ENCODE results near the gene F10. TPM values are rescaled to one million over a fixed set of nuclear protein-coding genes. Genes with fewer than 3 reads are reported as not detected.
A peak's percentile ranks its signal among the peaks of the same experiment; 100 is the strongest.

The F10 gene
- total and polyA plus RNA-seq, 5 donors: 29.8 to 44.9 (median 37.1) TPM

DNA sequence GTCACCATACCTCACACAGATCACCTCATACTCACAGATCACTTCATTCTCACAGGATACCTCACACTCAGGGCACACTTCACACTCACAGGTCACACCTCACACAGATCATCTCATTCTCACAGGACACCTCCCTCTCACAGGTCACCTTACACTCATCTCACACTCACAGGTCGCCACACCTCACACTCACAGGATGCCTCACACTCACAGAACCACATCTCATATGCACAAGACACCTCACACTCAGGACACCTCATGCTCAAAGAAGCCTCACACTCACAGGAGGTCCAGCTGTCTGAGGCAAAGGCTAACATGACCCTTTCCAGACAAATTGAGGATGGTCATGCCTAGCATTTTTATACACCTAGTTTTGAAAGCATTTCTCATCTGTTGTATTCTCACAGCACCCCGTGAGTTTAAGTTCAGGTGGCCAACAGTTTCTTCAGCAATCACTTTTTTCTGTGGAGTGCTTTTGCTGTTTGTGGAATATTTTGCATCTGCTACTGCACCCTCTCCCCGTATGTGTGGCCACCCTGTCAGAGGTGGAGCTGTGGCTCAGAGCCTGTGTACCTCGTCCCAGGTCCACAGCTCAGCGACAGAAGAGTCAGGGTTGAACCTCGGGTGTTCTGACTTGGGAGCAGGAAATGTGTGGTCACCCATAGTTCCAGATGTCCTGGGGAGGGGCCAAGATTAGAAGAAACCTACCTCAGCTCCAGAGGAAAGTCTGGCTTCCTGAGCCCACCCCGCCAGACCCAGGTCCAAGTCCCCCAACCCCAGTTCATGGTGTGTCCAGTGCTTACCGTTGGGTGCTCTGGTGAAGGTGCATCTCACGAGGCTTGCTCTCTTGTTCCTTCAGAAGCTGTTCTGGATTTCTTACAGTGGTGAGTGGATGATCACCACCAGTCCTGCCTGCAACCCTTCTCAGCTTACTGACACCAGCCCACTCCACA lies 9.4 kb upstream of the F10 start:
- no peaks in the 10 kb centered on the region for H3K4me1 ChIP-seq (ENCODE audit: control insufficient read depth, insufficient read depth, low read length)
- no peak overlapping the region for H3K27ac ChIP-seq (ENCODE audit: low read length)
- intact Hi-C loops (cut with DNase I): no loop called here
- no peak for ATAC-seq
- no peaks in the 10 kb centered on the region for H3K9me3 ChIP-seq (ENCODE audit: control insufficient read depth, low read length)
- H3K27me3 ChIP-seq (ENCODE audit: control insufficient read depth, insufficient read depth): no peaks in the 10 kb centered on the region
- 75% methylated on average over 9 of the region's 9 CpGs for WGBS
- DNase-seq: no peak
- H3K4me3 ChIP-seq (ENCODE audit: low read length): no peak overlapping the region

GRCh38 chr13:113113846-113114271 lies 8.7 kb upstream of the F10 start:
- WGBS: 94% methylated on average over 8 of the region's 8 CpGs
- intact Hi-C loops (cut with DNase I): no loop called here
- ATAC-seq: no peak
- no peak overlapping the region for H3K27ac ChIP-seq (ENCODE audit: low read length)
- H3K9me3 ChIP-seq (ENCODE audit: control insufficient read depth, low read length): no peaks in the 10 kb centered on the region
- H3K27me3 ChIP-seq (ENCODE audit: control insufficient read depth, insufficient read depth): no peaks in the 10 kb centered on the region
- H3K4me1 ChIP-seq (ENCODE audit: control insufficient read depth, insufficient read depth, low read length): no peaks in the 10 kb centered on the region
- DNase-seq: peak in 1 of 3 donors; percentile 37
- H3K4me3 ChIP-seq (ENCODE audit: low read length): no peak overlapping the region

GRCh38 chr13:113114511-113115362 lies 7.9 kb upstream of the F10 start:
- H3K4me1 ChIP-seq (ENCODE audit: control insufficient read depth, insufficient read depth, low read length): no peaks in the 10 kb centered on the region
- 85% methylated on average over 17 of the region's 17 CpGs for WGBS
- ATAC-seq (no peak), DNase-seq (peak in 1 of 3 donors; percentile 48)
- no peak overlapping the region for H3K27ac ChIP-seq (ENCODE audit: low read length)
- intact Hi-C loops (cut with DNase I): no loop called here
- no peak overlapping the region for H3K4me3 ChIP-seq (ENCODE audit: low read length)
- no peaks in the 10 kb centered on the region for H3K9me3 ChIP-seq (ENCODE audit: control insufficient read depth, low read length)
- H3K27me3 ChIP-seq (ENCODE audit: control insufficient read depth, insufficient read depth): no peaks in the 10 kb centered on the region

GRCh38 chr13:113115363-113116205 lies 7.0 kb upstream of the F10 start:
- Histone ChIP-seq H3K4me1 (ENCODE audit: control insufficient read depth, insufficient read depth, low read length) (no peaks in the 10 kb centered on the region), H3K4me3 (ENCODE audit: low read length) (no peak overlapping the region), H3K27me3 (ENCODE audit: control insufficient read depth, insufficient read depth) (no peaks in the 10 kb centered on the region), H3K9me3 (ENCODE audit: control insufficient read depth, low read length) (no peaks in the 10 kb centered on the region), H3K27ac (ENCODE audit: low read length) (no peak overlapping the region)
- peak in 1 of 3 donors; percentile 48 for DNase-seq
- 77% methylated on average over 21 of the region's 21 CpGs for WGBS
- intact Hi-C loops (cut with DNase I): no loop called here
- no peak for ATAC-seq

DNA sequence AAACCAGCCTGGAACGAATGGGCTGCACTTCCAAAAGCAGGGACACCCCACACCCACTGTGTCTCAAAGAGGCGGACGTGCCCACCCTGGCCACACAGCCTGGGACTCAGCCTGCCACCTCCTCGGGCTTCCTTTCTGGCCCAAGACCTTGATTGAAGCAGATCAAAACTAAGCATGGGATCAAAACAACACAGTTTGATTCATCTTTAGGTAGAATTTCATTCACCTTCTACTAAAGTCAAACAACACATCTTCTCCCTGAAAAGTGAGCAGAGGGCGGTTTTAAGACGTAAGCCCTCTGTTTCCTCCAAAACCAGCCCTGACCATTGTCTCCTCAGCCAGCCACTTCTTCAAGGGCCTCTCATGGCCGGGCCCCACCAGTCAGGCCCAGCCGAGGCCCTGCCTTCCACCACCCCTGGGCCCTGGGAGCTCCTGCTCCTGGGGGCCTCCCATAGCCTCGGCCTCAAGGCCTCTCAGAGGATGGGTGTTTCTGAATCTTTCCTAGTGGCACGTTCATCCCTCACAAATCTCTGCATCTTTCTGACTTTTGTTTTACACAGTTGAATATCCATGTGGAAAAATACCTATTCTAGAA lies 6.3 kb upstream of the F10 start:
- ATAC-seq: no peak
- WGBS: 80% methylated on average over 10 of the region's 10 CpGs
- H3K27me3 ChIP-seq (ENCODE audit: control insufficient read depth, insufficient read depth): no peaks in the 10 kb centered on the region

GRCh38 chr13:113116871-113117271 lies 5.7 kb upstream of the F10 start:
- Histone ChIP-seq H3K4me1 (ENCODE audit: control insufficient read depth, insufficient read depth, low read length) (no peaks in the 10 kb centered on the region), H3K9me3 (ENCODE audit: control insufficient read depth, low read length) (no peaks in the 10 kb centered on the region), H3K27ac (ENCODE audit: low read length) (no peak overlapping the region), H3K4me3 (ENCODE audit: low read length) (no peak overlapping the region), H3K27me3 (ENCODE audit: control insufficient read depth, insufficient read depth) (no peaks in the 10 kb centered on the region)
- intact Hi-C loops (cut with DNase I): no loop called here
- peak in 1 of 3 donors; percentile 29 for DNase-seq
- 92% methylated on average over 10 of the region's 10 CpGs for WGBS
- no peak for ATAC-seq

More for the DNA sequence above, 6.3 kb upstream of the F10 start:
- Histone ChIP-seq H3K9me3 (ENCODE audit: control insufficient read depth, low read length) (no peaks in the 10 kb centered on the region), H3K4me3 (ENCODE audit: low read length) (no peak overlapping the region), H3K4me1 (ENCODE audit: control insufficient read depth, insufficient read depth, low read length) (no peaks in the 10 kb centered on the region), H3K27ac (ENCODE audit: low read length) (no peak overlapping the region)
- no peak for DNase-seq
- intact Hi-C loops (cut with DNase I): no loop called here

DNA sequence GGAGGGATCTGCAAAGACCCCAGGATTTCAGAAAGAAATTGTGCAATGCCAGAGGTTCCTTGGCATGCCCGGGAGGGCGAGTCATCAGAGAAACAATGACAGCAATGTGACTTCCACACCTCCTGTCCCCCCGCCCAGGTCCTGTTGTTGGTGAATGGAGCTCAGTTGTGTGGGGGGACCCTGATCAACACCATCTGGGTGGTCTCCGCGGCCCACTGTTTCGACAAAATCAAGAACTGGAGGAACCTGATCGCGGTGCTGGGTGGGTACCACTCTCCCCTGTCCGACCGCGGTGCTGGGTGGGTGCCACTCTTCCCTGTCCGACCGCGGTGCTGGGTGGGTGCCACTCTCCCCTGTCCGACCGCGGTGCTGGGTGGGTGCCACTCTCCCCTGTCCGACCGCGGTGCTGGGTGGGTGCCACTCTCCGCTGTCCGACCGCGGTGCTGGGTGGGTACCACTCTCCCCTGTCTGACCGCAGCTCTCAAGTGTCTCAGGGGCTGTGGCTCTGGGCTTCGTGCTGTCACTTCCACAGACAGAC lies 5.2 kb upstream of the F10 start:
- intact Hi-C loops (cut with DNase I): no loop called here
- Histone ChIP-seq H3K27me3 (ENCODE audit: control insufficient read depth, insufficient read depth) (no peaks in the 10 kb centered on the region), H3K27ac (ENCODE audit: low read length) (no peak overlapping the region), H3K4me3 (ENCODE audit: low read length) (no peak overlapping the region), H3K4me1 (ENCODE audit: control insufficient read depth, insufficient read depth, low read length) (no peaks in the 10 kb centered on the region), H3K9me3 (ENCODE audit: control insufficient read depth, low read length) (no peaks in the 10 kb centered on the region)
- ATAC-seq (no peak), DNase-seq (peak in 1 of 3 donors; percentile 36)
- 87% methylated on average over 26 of the region's 26 CpGs for WGBS

- Histone ChIP-seq H3K27ac (ENCODE audit: low read length) (no peak overlapping the region), H3K27me3 (ENCODE audit: control insufficient read depth, insufficient read depth) (no peaks in the 10 kb centered on the region), H3K4me3 (ENCODE audit: low read length) (no peak overlapping the region), H3K9me3 (ENCODE audit: control insufficient read depth, low read length) (no peaks in the 10 kb centered on the region), H3K4me1 (ENCODE audit: control insufficient read depth, insufficient read depth, low read length) (no peaks in the 10 kb centered on the region)
- no peak for ATAC-seq
- intact Hi-C loops (cut with DNase I): no loop called here
- WGBS: 83% methylated on average over 9 of the region's 9 CpGs
- peak in 1 of 3 donors; percentile 48 for DNase-seq
Observed at GRCh38 chr13:113117911-113118260, 4.7 kb upstream of the F10 start.

DNA sequence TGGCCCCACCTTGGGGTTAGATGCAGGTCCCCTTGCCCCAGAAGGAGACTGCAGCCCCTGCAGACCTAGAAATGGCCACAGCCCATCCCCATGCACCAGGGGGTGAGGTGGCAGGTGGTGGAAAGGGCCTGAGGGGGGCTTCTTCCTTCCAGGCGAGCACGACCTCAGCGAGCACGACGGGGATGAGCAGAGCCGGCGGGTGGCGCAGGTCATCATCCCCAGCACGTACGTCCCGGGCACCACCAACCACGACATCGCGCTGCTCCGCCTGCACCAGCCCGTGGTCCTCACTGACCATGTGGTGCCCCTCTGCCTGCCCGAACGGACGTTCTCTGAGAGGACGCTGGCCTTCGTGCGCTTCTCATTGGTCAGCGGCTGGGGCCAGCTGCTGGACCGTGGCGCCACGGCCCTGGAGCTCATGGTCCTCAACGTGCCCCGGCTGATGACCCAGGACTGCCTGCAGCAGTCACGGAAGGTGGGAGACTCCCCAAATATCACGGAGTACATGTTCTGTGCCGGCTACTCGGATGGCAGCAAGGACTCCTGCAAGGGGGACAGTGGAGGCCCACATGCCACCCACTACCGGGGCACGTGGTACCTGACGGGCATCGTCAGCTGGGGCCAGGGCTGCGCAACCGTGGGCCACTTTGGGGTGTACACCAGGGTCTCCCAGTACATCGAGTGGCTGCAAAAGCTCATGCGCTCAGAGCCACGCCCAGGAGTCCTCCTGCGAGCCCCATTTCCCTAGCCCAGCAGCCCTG lies 4.2 kb upstream of the F10 start:
- Histone ChIP-seq H3K27ac (ENCODE audit: low read length) (no peak overlapping the region), H3K4me3 (ENCODE audit: low read length) (no peak overlapping the region), H3K9me3 (ENCODE audit: control insufficient read depth, low read length) (no peaks in the 10 kb centered on the region), H3K4me1 (ENCODE audit: control insufficient read depth, insufficient read depth, low read length) (no peaks in the 10 kb centered on the region), H3K27me3 (ENCODE audit: control insufficient read depth, insufficient read depth) (no peaks in the 10 kb centered on the region)
- 87% methylated on average over 42 of the region's 42 CpGs for WGBS
- DNase-seq (peak in 1 of 3 donors; percentile 52), ATAC-seq (no peak)
- intact Hi-C loops (cut with DNase I): no loop called here
